ENCODE results near the gene WDFY4.

DNA sequence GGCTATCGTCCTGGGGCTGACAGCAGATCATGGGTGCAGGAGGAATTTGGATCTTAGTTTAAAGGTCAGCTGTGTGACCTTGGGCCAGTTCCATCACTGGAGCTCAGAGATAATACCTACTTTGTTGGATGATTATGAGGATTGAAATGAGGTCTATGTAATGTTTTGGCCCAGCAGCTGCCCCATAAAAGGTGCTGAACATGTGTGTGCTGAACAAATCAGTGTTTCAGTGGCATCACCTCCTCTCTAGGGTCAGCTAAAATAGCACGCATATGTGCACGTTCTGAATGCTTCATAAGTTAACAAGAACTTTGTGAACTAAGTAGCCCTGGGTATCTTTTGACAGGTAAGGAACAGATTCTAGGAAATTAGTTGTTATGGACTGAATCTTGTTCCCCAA lies 339.8 kb downstream of the WDFY4 start:
- TF ChIP-seq, protein P1, sequence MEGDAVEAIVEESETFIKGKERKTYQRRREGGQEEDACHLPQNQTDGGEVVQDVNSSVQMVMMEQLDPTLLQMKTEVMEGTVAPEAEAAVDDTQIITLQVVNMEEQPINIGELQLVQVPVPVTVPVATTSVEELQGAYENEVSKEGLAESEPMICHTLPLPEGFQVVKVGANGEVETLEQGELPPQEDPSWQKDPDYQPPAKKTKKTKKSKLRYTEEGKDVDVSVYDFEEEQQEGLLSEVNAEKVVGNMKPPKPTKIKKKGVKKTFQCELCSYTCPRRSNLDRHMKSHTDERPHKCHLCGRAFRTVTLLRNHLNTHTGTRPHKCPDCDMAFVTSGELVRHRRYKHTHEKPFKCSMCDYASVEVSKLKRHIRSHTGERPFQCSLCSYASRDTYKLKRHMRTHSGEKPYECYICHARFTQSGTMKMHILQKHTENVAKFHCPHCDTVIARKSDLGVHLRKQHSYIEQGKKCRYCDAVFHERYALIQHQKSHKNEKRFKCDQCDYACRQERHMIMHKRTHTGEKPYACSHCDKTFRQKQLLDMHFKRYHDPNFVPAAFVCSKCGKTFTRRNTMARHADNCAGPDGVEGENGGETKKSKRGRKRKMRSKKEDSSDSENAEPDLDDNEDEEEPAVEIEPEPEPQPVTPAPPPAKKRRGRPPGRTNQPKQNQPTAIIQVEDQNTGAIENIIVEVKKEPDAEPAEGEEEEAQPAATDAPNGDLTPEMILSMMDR (IDR thresholded peaks at IDR 0.05; ENCODE audit: extremely low read depth in 1 of 2, insufficient read depth in 1 of 2, low read depth in 1 of 2, low read length in 2 of 2), result no peak
- TF ChIP-seq POLR2A (IDR thresholded peaks at IDR 0.05; ENCODE audit: low read depth, low read length) (no peak), EZH2 (IDR thresholded peaks at IDR 0.05; ENCODE audit: borderline replicate concordance, low read depth, low read length, severe bottlenecking) (no peak), POLR2AphosphoS5 (IDR thresholded peaks at IDR 0.05; ENCODE audit: insufficient read depth, low read depth, low read length) (no peak), FOS (IDR thresholded peaks at IDR 0.05; ENCODE audit: borderline replicate concordance, insufficient read depth, low read length) (no peak), MYC (IDR thresholded peaks at IDR 0.05; ENCODE audit: low read depth, low read length) (no peak), GATA2 (IDR thresholded peaks at IDR 0.05; ENCODE audit: insufficient read depth, insufficient read length, low read depth, low read length) (no peak)
- TF ChIP-seq, protein P2, sequence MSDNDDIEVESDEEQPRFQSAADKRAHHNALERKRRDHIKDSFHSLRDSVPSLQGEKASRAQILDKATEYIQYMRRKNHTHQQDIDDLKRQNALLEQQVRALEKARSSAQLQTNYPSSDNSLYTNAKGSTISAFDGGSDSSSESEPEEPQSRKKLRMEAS (IDR thresholded peaks at IDR 0.05; ENCODE audit: insufficient read depth, insufficient read length), result no peak
